ENCODE results near the gene TGFBI.

DNA sequence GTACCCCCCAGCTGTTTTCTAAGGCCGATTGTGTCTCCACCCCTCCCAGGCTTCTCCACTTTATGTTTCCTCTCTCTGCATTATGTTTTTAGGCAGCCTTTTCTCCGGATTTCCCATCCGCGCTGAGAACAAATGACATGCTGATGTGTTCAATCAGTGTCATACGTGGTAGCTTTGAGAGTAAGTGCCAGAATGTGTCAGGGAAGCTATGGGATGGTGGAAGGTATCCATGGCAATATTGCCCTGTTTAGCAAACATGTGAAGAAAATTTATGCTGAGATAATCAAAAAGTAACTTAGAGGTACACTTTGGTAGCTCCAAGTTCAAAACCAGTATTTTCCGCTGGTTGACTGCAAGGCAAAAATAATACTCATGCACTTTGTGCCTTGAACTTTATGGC lies 37.4 kb upstream of the TGFBI start:
- TF ChIP-seq, protein P1, sequence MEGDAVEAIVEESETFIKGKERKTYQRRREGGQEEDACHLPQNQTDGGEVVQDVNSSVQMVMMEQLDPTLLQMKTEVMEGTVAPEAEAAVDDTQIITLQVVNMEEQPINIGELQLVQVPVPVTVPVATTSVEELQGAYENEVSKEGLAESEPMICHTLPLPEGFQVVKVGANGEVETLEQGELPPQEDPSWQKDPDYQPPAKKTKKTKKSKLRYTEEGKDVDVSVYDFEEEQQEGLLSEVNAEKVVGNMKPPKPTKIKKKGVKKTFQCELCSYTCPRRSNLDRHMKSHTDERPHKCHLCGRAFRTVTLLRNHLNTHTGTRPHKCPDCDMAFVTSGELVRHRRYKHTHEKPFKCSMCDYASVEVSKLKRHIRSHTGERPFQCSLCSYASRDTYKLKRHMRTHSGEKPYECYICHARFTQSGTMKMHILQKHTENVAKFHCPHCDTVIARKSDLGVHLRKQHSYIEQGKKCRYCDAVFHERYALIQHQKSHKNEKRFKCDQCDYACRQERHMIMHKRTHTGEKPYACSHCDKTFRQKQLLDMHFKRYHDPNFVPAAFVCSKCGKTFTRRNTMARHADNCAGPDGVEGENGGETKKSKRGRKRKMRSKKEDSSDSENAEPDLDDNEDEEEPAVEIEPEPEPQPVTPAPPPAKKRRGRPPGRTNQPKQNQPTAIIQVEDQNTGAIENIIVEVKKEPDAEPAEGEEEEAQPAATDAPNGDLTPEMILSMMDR (conservative IDR thresholded peaks at IDR 0.05 in 1 of 2, IDR thresholded peaks at IDR 0.05 in 1 of 2; ENCODE audit: low read depth in 1 of 2, low read length in 2 of 2): no peak
- TF ChIP-seq EZH2 (IDR thresholded peaks at IDR 0.05; ENCODE audit: low read length, missing control alignments): no peak

Measured in fibroblast of lung (primary cell).